CD4-positive, alpha-beta T cell treated with Interleukin-15 for 4 hours (primary cell): ENCODE measurements around the gene SLC45A2.
"Not testable (repeated sequence)": the region's sequence is repeated elsewhere in the genome, so short reads cannot be mapped to it uniquely, and the experiment has no call there.

Experiments
- DNase-seq: peaks from one replicate; pipeline ENCODE4 v3.0.0-alpha.2; 2020; ENCODE audit warnings: low spot score

The SLC45A2 gene, protein sequence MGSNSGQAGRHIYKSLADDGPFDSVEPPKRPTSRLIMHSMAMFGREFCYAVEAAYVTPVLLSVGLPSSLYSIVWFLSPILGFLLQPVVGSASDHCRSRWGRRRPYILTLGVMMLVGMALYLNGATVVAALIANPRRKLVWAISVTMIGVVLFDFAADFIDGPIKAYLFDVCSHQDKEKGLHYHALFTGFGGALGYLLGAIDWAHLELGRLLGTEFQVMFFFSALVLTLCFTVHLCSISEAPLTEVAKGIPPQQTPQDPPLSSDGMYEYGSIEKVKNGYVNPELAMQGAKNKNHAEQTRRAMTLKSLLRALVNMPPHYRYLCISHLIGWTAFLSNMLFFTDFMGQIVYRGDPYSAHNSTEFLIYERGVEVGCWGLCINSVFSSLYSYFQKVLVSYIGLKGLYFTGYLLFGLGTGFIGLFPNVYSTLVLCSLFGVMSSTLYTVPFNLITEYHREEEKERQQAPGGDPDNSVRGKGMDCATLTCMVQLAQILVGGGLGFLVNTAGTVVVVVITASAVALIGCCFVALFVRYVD

GRCh38 chr5:33984671-33985124 is at the start of gene SLC45A2:
Gene SLC45A2, minus strand, starts transcription at chr5:33984693. Its CDS starts 110 bp downstream, at chr5:33984583.
- DNase-seq: no peak

GRCh38 chr5:34031966-34032365 is 47.5 kb upstream of the SLC45A2 start:
- DNase-seq: no peak

DNA sequence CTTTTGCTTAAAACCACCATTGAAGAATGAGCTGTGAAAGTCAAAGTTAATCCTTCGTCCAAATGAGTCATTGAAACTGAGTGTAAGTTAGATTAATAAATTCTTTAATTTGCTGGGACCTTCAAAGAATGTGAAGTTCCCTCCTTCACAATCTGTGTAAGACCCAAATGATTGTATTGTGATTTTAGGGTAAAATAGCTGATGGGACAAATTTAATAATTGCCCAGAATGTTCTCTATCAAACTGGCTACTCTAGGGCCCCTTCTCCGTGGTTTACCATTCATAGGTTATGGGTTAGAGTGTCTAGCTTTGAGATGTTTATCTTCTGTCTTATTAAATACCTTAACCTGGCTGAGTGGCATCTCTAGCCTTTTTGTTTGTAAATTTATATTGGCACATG is 46.6 kb upstream of the SLC45A2 start:
- no peak for DNase-seq

DNA sequence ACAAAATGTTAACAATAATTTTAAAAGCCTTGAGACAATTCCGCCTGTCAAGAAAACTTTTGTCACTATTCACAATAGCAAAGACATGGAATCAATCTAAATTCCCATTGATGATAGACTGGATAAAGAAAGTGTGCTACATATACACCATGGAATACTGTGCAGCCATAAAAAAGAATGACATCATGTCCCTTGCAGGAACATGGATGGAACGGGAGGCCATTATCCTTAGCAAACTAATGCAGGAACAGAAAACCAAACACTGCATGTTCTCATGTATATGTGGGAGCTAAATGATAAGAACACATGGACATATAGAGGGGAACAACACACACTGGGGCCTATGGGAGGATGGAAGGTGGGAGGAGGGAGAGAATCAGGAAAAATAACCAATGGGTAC is 46.1 kb upstream of the SLC45A2 start:
- DNase-seq: not testable (repeated sequence)

DNA sequence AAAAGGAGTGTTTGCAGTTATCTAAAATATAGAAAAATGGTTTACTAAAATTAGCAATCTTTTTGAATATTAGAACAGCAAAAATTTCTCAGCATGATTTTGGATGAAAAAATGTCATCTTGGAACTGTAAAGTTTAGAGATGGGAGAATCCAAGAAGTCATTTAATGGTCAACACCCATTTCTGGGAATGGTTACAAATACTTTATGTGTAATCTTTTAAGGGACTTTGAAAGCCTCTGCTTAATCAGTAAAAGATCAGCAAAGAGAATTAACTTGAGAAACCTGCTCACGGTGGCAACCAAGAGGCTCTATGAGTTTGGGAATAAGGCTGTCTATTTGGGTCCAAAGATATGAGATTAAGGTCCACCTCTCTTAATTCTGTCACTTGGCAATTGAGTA is 45.6 kb upstream of the SLC45A2 start:
- DNase-seq: no peak

- DNase-seq: no peak
Measured at GRCh38 chr5:34028349-34028748, 43.9 kb upstream of the SLC45A2 start.

GRCh38 chr5:34026089-34026761 is 41.7 kb upstream of the SLC45A2 start:
- DNase-seq: no peak

DNA sequence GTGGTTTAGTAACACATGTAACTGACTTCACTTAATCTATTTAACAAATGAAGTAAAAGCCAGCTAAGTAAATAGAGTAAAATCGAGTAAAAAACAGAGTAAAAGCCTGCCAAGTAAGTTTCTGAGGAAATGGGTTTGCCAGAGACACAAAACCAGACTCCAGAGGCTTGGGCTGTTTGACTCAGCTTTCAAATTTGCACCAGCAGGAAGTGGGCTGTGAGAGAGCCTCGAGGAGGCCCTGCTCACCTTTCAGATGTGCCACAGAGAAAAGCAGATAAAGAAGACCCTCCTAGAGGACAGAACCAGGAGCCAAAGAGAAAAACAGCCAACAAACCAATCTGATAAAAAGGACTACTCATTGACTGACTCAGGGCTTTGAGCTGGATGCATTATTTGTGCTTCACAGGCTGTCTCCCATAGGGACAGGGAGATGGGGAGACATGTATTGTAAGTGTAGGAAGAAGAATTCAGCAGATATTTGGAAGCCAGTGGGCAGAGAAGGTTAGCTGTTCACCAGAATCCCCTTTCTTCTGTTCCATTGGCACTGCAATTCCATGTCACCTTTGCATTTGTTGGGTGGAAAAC is 37.7 kb upstream of the SLC45A2 start:
- DNase-seq: peak; percentile 13

DNA sequence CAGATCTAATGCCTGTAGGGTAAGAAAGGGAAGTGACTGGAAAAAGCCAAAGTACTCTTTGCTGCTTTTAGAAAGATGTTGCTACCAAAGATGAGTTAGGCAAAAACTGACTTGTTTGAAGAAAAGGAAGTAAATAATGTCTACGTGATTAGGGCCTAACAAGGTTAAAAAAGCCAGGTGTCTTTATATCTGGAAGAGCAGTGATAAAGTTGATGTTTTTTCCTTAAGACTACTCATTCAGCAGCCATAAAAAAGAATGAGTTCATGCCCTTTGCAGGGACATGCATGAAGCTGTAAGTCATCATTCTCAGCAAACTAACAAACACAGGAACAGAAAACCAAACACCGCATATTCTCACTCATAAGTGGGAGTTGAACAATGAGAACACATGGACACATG is 36.8 kb upstream of the SLC45A2 start:
- no peak for DNase-seq

DNA sequence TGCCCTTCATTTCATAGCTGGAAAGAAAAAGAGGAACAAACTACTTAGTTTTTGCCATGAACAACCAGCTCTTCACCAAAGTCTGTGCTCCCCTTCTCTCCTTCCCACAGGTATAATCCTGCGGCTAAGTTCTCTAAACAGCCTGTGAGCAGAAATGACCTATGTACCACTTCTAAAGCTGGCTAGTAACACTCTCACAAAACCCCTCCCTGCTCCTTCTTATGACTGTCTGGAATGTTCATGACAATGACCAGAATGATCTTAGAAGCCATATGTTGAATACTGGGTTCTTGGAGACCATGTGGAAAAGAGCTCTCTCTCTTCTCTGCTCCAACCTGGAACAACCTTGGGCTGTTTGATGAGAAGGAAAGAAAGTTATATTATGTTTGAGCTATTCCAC is 36.2 kb upstream of the SLC45A2 start:
- no peak for DNase-seq

GRCh38 chr5:34017254-34017653 is 32.8 kb upstream of the SLC45A2 start:
- no peak for DNase-seq

DNA sequence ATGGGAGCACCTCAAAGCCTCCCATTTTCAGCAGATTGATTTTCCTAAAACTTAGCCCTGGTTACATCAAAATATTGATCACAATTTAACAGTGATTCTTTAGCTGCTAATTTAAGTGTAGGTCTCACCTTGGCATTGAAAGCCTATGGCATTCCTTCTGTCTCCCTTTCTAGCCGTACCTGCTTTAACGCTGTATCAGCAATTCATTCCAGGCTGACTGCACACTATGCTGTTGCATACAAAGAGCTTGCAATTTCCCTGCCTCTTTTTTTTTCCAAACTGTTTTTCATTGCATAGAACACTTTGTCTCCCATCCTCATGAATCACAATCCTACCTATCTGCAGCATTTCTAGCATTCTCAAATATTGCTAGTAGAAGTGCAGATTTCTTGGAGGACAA is 32.3 kb upstream of the SLC45A2 start:
- no peak for DNase-seq

DNA sequence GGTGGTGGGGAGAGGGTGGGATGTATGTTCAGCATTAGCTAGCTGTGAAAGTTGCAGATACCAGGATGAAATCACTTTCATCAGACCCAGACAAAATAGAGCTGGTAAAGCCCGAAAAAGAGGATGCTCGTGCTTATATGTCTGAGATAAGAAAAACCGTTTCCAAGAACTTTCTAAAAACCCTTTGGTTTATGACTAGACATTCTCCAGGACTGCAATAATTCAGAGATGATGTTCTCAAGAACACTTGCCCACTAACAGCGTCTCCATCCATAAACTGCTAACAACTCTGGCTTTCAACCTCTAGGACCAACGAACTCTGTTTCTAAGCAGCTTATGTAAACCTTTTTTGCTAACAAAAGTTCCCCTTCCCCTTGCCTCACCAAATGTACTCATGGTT is 31.7 kb upstream of the SLC45A2 start:
- DNase-seq: no peak

DNA sequence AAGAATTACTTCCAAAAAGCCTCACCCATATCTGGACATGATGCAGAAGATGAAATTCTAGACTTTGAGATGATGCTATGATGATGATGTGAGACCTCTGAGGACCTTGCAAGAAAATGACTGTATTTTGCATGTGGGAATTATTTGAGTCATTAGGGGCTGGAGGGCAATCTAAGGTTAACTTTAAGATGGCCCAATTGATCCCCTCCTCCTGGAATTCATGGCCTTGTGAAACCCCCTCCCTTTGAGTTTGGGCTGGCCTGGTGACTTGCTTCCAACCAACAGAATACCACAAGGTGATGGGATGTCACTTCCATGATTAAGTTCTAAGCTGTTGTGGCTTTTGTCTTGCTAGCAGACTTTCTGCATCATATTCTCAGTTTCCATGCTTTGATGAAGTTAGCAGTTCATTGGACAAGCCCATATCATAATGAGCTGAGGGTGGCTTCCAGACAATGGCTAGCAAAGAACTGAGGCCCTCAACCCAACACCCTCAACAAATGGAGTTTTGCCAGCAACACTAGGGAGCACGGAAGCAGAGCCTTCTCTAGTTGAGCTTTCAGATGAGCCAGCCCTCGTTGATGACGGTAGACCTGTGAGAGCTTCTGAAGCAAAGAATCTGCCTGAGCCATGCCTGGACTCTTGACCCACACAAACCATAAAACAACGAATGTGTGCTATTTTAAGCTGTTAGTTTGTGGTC is 30.8 kb upstream of the SLC45A2 start:
- no peak for DNase-seq

- DNase-seq: no peak
Measured at GRCh38 chr5:34014626-34015025, 30.1 kb upstream of the SLC45A2 start.

- no peak for DNase-seq
Measured at GRCh38 chr5:34013547-34013946, 29.1 kb upstream of the SLC45A2 start.

DNA sequence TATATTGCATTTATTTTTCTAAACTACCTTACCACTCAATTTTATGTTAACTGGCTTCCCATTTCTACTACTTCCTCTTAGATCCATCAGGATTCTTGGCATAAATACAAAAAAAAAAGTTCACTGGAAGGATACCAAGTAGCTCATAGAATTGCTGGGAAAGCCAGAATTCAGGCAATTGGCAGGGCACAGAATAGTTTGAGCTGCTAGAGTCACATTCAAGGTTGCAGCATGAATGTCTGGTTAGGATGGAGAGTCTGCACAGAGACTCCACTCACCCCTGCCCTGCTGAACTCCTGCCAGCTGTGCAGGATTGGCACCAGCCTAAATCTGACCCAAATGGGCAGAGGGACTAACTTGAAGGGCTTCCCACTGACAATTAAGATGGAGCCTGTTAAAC is 28.3 kb upstream of the SLC45A2 start:
- no peak for DNase-seq

GRCh38 chr5:34011536-34011935 is 27.0 kb upstream of the SLC45A2 start:
- DNase-seq: no peak

- not testable (repeated sequence) for DNase-seq
Measured at GRCh38 chr5:34010146-34010545, 25.7 kb upstream of the SLC45A2 start.

GRCh38 chr5:34009610-34010009 is 25.1 kb upstream of the SLC45A2 start:
- no peak for DNase-seq

GRCh38 chr5:34008802-34009201 is 24.3 kb upstream of the SLC45A2 start:
- no peak for DNase-seq
